GM12878 (cell line): Measurements from ENCODE around the gene AP4B1. TPM values are rescaled to one million over a fixed set of nuclear protein-coding genes. Genes with fewer than 3 reads are reported as not detected.

Experiments
- BCL11A ChIP-seq: IDR thresholded peaks from 2 replicates; pipeline ENCODE4 v1.6.1; 2011; ENCODE audit warnings: low read depth, low read length
- HDAC6 ChIP-seq: fragments of 200-600 bp; sonication (generic); IDR thresholded peaks from one replicate; pipeline ENCODE4 v1.8.0; 2017; ENCODE audit warnings: antibody characterized with exemption; ENCODE audit not compliant: unreplicated experiment
- MEF2B ChIP-seq: fragments of 450-650 bp; IDR thresholded peaks from 2 replicates; pipeline ENCODE4 v1.6.1; 2018; ENCODE audit warnings: mild to moderate bottlenecking, moderate library complexity; ENCODE audit not compliant: partially characterized antibody, poor library complexity, severe bottlenecking
- SREBF1 ChIP-seq: IDR thresholded peaks from 2 replicates; pipeline ENCODE4 v1.6.1; 2012; ENCODE audit warnings: mild to moderate bottlenecking, low read length
- polyA plus RNA-seq, 11 experiments: library from polyadenylated mRNA; depleted of rRNA in 4 of 11; unstranded in 6 of 11; stranded (reverse) in 5 of 11; fragments of >200 nt; fragmentation: Nextera tagmentation in 4 of 11; fragmentation: Illumina TruSeq in 1 of 11; extraction: Ambion mirVana in 4 of 11; extraction: Trizol in 1 of 11; gene quantifications; 1 replicate in 1 of 11; 2 replicates in 10 of 11; pipeline versions ENCODE4 v1.2.1 to v1.2.3, GENCODE V29; 2011 to 2016; ENCODE audit warnings: inconsistent platforms in 2 of 11, missing spikeins in 2 of 11, low read depth in 1 of 11
- total RNA-seq, 4 experiments: library from RNA; depleted of rRNA in 3 of 4; stranded (reverse); fragments of >200 nt in 3 of 4; fragmentation: Illumina TruSeq in 1 of 4; extraction: Trizol in 1 of 4; gene quantifications; 2 replicates each; pipeline versions ENCODE4 v1.2.1 to v1.2.3, GENCODE V29; 2013 to 2021
- TF ChIP-seq, protein P1 (sequence below): IDR thresholded peaks from 2 replicates; pipeline ENCODE4 v1.6.1; 2012; ENCODE audit warnings: mild to moderate bottlenecking, low read depth, low read length
- TF ChIP-seq, protein P2 (sequence below): fragments of 150-350 bp; IDR thresholded peaks from 2 replicates; pipeline ENCODE4 v1.6.1; 2014; ENCODE audit warnings: mild to moderate bottlenecking, low read depth, low read length

Gene AP4B1
- total and polyA plus RNA-seq, 10 of the 15 experiments (the other 5 are each of a cell fraction or from before 2014, with no cell fraction given) = 27.2 to 61.0 (median 33.0) TPM

DNA sequence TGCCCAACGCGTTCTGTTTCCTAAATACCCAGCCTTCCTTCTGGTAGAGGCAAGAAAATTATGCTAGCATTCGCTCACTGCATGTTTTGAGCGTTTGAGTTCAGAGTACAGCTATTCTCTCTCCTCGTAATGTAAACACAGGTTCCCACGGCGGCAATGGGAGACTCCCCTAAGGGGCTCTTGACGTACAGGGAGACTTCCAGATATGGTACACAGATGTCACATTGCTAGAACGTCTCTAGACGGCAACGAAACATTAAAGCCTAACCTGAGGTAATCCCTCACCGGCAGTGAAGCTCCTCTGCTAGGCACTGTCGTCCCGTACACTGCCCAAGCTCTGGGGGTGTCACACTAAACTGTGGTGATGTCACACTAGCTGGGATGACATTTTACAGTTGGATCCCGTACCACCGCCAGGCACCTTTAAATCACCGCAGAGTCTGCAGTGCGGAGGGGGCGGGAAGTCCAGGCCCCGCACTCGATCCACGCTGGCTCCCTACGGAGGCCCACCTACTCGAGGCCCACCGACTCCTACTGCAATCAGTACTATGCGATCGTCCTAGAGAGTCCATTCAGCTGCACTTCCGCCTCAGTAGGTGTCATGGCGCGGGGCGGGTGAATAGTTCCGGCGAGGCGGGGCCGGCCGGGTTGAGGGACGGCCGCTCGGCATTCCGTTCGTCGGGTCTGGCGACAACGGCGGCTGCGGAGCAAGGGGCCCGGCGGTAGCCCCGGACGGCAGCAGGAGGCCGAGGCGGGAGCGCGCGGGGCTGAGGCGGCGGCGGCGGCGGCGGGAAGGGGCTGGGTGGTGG, 24.5 kb upstream of the AP4B1 start, which contains the start of gene HIPK1 (continued):
- TF ChIP-seq, protein P1, sequence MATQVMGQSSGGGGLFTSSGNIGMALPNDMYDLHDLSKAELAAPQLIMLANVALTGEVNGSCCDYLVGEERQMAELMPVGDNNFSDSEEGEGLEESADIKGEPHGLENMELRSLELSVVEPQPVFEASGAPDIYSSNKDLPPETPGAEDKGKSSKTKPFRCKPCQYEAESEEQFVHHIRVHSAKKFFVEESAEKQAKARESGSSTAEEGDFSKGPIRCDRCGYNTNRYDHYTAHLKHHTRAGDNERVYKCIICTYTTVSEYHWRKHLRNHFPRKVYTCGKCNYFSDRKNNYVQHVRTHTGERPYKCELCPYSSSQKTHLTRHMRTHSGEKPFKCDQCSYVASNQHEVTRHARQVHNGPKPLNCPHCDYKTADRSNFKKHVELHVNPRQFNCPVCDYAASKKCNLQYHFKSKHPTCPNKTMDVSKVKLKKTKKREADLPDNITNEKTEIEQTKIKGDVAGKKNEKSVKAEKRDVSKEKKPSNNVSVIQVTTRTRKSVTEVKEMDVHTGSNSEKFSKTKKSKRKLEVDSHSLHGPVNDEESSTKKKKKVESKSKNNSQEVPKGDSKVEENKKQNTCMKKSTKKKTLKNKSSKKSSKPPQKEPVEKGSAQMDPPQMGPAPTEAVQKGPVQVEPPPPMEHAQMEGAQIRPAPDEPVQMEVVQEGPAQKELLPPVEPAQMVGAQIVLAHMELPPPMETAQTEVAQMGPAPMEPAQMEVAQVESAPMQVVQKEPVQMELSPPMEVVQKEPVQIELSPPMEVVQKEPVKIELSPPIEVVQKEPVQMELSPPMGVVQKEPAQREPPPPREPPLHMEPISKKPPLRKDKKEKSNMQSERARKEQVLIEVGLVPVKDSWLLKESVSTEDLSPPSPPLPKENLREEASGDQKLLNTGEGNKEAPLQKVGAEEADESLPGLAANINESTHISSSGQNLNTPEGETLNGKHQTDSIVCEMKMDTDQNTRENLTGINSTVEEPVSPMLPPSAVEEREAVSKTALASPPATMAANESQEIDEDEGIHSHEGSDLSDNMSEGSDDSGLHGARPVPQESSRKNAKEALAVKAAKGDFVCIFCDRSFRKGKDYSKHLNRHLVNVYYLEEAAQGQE = no peak
- no peak for TF ChIP-seq SREBF1
- TF ChIP-seq, protein P2, sequence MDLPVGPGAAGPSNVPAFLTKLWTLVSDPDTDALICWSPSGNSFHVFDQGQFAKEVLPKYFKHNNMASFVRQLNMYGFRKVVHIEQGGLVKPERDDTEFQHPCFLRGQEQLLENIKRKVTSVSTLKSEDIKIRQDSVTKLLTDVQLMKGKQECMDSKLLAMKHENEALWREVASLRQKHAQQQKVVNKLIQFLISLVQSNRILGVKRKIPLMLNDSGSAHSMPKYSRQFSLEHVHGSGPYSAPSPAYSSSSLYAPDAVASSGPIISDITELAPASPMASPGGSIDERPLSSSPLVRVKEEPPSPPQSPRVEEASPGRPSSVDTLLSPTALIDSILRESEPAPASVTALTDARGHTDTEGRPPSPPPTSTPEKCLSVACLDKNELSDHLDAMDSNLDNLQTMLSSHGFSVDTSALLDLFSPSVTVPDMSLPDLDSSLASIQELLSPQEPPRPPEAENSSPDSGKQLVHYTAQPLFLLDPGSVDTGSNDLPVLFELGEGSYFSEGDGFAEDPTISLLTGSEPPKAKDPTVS = 0 out of 2 replicates have a peak, but pooled peaks have one; percentile 33
- TF ChIP-seq MEF2B = no peak
- no peak for TF ChIP-seq BCL11A
- TF ChIP-seq HDAC6 = no peak
